A673 (cell line): Measurements from ENCODE around the gene CACNG4.

Experiments used
- CTCF ChIP-seq: fragments of 300-800, 200-600 bp; sonication (generic); conservative IDR thresholded peaks from 2 replicates; pipeline ENCODE4 v1.5.1; 2017; ENCODE audit warnings: low read depth, mild to moderate bottlenecking, antibody characterized with exemption, low read length, moderate library complexity, mixed read lengths
- EZH2 ChIP-seq: fragments of 200-600 bp; sonication (generic); IDR thresholded peaks from 2 replicates; pipeline ENCODE4 v1.6.1; 2017; ENCODE audit warnings: borderline replicate concordance, low read depth, mild to moderate bottlenecking, mixed read lengths, antibody characterized with exemption, low read length; ENCODE audit not compliant: poor library complexity, severe bottlenecking

- TF ChIP-seq CTCF: no peak
- TF ChIP-seq EZH2: no peak
Observed at GRCh38 chr17:67032382-67032781, 67.9 kb downstream of the CACNG4 start.
